Stimulated activated CD8-positive, alpha-beta memory T cell treated with anti-CD3 and anti-CD28 coated beads, Interleukin-15, amount 100 ng/mL, for 24 hours (primary cell): Measurements from ENCODE around the gene TMEM100.

Experiments used
- DNase-seq: peaks from one replicate; pipeline ENCODE4 v3.0.0-alpha.2; 2020; ENCODE audit warnings: low read depth

Gene TMEM100, protein sequence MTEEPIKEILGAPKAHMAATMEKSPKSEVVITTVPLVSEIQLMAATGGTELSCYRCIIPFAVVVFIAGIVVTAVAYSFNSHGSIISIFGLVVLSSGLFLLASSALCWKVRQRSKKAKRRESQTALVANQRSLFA

GRCh38 chr17:55722742-55723487 is at the start of gene TMEM100:
TSS of gene TMEM100 (minus strand) at chr17:55722864. CDS start at chr17:55721070, 1,794 bp downstream.
- no peak for DNase-seq

- no peak for DNase-seq
Measured at GRCh38 chr17:55772086-55772485, 49.4 kb upstream of the TMEM100 start.

DNA sequence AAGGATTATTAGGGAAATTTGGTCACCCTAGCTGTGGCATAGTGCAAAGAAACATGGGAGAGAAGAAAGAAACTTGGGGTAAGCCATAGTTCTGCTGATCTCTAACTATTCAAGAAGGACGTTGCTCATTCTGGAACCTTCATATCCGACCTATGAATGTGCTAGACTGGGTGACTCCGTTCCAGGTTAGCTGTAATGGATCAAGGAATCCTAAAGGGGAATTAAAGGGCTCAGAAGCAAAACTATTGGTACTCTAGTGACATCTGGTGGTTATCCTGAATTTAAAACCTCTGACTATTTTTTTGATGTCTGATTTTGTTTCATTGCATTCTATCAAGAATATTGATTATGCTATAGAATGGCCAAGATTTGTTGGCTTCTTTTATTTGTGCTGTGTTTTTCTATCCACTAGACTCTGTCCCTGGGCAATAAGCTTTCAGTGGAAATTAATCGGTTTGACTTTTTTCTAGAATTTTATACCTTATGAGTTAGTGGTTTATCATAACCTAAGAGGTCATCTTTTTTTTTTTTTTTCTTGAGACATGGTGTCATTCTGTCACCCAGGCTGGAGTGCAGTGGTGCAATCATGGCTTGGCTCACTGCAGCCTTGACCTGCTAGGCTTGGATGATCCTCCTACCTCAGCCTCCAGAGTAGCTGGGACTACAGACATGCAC is 47.7 kb upstream of the TMEM100 start:
- DNase-seq, result no peak

- DNase-seq, result no peak
Measured at GRCh38 chr17:55769625-55770000, 46.9 kb upstream of the TMEM100 start.

DNA sequence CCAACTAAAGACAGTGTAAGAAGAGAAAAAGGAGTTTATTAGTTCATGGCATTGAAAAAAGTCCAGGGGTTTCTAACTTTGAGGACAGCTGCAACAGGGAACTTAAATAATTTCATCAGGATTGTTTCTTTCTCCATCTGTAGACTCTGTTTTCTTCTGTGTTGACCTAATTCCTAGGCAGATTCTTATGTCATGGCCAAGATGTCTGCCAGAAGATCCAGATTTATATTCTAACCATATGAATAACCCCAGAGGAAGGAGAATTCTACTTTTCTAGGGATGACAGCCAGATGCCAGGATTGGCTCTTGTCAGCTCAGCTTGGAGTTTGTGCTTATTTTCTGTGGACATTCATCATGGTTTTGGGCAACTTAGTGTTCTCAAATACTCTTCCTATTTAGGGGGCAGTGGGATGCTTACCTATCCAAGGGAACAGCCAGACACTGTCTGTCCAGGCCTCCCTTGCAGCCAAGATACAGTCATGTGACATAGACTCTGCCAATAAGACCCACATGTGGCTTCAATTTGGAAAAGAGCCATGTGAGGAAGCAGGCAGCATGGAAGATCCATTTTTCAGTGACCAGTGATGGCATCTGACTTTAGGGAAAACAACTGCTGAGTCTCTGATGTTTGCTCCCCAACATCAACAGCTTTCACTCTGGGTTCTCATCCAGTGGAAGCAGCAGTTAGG is 46.4 kb upstream of the TMEM100 start:
- no peak for DNase-seq

- DNase-seq, result no peak
Measured at GRCh38 chr17:55765472-55765871, 42.8 kb upstream of the TMEM100 start.

- no peak for DNase-seq
Measured at GRCh38 chr17:55764610-55765009, 41.9 kb upstream of the TMEM100 start.

DNA sequence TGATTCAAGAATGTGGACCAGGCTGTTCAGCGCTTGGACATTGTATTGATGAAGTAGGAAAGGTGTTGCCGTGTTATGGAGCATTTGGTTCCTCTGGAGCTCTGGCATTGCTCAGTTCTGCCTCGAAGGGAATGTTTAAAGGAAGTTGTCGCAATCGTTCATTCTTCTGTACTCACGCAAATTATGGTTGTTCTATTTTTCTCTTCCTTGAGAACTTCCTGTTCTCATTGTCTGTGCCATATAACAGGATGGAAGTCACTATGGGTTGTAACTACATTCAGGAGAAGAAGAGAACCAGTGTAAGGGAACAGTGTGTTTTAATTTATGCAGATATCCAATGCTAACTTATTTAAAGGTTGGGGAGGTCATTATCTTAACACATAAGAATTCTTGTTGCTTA is 41.2 kb upstream of the TMEM100 start:
- no peak for DNase-seq

- no peak for DNase-seq
Measured at GRCh38 chr17:55762086-55762858, 39.6 kb upstream of the TMEM100 start.

- no peak for DNase-seq
Measured at GRCh38 chr17:55760643-55761355, 38.1 kb upstream of the TMEM100 start.

- DNase-seq, result no peak
Measured at GRCh38 chr17:55758171-55758570, 35.5 kb upstream of the TMEM100 start.

- DNase-seq, result no peak
Measured at GRCh38 chr17:55757659-55758058, 35.0 kb upstream of the TMEM100 start.

DNA sequence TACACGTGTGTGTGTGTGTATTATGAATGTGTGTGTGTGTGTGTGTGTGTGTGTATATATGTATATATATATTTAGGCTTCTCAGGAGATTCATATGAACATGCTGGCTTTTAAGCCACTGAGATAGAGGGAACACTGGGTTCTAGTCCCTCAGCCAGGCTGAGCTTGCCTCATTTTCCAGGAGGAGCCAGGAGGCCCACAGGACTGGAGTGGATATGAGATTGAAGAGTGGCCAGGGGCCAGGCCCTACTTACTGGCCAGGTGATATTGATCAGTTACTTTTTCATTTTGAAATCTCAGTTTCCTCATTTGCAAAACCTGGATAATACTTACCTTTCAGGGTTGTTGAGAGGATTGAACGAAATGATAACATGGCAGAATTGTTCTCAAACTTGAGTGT is 34.0 kb upstream of the TMEM100 start:
- no peak for DNase-seq

GRCh38 chr17:55751720-55752250 is 29.1 kb upstream of the TMEM100 start:
- no peak for DNase-seq

- peak; percentile 47 for DNase-seq
Measured at GRCh38 chr17:55750750-55751657, 28.3 kb upstream of the TMEM100 start, which contains the start of gene PCTP. TSS of gene PCTP (plus strand) at chr17:55751051. CDS start at chr17:55751104, 53 bp downstream.

GRCh38 chr17:55749985-55750384 is 27.3 kb upstream of the TMEM100 start:
- no peak for DNase-seq

GRCh38 chr17:55748841-55749240 is 26.2 kb upstream of the TMEM100 start:
- DNase-seq, result no peak

- DNase-seq, result no peak
Measured at GRCh38 chr17:55747209-55747608, 24.5 kb upstream of the TMEM100 start.

- DNase-seq, result no peak
Measured at GRCh38 chr17:55746466-55746865, 23.8 kb upstream of the TMEM100 start.

DNA sequence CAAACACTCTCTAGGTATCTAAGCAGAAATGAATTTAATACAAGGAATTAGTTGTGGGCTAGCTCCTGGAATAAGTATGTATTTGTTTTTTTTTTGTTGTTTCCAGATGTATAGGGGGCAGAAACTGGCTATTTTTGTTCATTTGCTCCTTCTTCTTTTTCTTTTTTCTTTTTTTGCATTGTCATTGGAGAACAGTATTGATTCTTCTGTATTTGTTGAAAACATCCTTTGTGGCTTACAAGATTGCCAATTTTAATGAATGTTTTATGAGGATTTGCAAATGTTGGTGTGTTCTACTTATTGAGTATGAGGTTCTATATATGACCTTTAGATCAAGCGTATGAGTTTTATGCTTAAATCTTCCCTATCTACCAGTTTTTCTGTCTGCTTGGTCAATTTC is 22.6 kb upstream of the TMEM100 start:
- no peak for DNase-seq
